HG02885 (cell line): ENCODE measurements around the gene SRSF5.

ENCODE experiments used
- ATAC-seq: cut with Tn5 transposase; IDR thresholded peaks from one replicate; pipeline ENCODE4 v1.9.1; 2021; ENCODE audit warnings: mild to moderate bottlenecking; ENCODE audit not compliant: unreplicated experiment, poor library complexity

The SRSF5 gene

DNA sequence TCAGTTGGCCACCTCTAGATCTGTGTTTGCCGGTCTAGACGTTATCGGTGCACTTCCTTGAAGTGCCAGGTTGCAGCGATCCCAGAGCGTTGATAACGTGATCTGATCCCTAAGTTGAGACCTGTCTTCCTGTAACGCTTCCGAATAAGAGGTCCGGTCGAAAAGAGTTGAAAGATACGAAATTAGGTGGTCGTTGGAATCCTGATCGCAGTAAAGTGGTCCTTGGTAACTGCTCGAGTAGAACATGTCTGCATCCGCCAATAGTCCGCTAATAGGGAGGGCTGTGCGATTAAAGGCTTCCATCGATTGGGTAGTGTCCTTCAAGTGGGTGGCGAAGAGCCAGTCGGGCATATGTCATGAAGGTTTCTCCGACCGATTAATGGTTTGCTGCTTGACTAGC, 2.7 kb downstream of the SRSF5 start:
- ATAC-seq = no peak

DNA sequence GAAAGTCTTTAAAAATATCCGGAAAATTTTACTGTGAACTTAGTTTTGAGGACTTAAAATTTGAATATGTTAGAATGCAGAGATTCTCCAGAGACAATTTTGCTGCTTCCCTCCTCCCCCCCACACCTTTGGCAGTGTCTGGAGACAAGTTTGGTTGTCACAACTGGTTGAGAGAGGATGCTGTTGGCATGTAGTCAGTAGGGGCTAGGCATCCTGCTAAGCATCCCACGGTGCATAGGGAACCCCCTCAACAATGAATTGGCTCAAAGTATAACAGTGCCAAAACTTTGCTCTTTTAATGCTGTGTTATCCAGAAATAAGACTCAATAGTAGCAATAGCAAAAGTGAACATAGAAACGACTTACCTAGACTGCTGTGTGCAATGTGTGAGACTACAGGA, 3.6 kb downstream of the SRSF5 start:
- no peak for ATAC-seq

DNA sequence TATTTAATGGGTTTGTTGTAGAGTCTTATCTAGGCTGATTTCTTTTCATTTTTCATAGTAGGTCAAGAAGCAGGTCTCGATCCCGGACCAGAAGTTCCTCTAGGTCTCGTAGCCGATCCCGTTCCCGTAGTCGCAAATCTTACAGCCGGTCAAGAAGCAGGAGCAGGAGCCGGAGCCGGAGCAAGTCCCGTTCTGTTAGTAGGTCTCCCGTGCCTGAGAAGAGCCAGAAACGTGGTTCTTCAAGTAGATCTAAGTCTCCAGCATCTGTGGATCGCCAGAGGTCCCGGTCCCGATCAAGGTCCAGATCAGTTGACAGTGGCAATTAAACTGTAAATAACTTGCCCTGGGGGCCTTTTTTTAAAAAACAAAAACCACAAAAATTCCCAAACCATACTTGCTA, 4.2 kb downstream of the SRSF5 start:
- no peak for ATAC-seq

DNA sequence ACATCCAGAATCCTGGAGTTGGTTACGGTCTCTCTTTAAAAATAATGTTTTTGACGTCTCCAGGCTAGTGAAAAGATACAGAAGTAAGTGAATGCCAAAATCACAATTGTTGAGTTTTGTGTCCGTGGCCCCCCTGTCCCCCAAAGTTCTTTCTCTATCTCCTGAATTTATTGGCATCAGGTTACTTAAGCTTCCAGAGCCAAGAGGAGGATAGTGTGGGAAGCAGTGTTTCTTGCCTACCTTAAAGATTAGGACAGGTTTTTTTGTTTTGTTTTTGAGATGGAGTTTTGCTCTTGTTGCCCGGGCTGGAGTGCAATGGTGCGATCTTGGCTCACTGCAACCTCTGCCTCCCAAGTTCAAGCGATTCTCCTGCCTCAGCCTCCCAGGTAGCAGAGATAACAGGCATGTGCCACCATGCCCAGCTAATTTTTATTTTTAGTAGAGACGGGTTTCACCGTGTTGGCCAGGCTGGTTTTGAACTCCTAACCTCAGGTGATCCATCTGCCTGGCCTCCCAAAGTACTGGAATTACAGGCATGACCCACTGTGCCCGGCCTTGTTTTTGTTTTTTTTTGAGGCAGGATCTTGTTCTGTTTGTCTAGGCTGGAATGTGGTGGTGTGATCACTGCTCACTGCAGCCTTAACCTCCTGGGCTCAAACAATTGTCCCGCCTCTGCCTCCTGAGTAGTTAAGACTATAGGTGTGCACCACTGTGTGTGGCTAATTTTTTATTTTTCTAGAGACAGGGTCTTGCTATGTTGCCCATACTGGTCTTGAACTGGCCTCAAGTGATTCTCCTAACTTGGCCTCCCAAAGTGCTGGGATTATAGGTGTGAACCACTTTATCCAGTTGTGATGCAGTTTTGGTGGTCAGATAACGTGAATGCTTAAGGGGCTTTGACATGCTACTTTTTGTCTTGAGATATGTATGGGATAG, 5.4 kb downstream of the SRSF5 start:
- ATAC-seq = no peak

DNA sequence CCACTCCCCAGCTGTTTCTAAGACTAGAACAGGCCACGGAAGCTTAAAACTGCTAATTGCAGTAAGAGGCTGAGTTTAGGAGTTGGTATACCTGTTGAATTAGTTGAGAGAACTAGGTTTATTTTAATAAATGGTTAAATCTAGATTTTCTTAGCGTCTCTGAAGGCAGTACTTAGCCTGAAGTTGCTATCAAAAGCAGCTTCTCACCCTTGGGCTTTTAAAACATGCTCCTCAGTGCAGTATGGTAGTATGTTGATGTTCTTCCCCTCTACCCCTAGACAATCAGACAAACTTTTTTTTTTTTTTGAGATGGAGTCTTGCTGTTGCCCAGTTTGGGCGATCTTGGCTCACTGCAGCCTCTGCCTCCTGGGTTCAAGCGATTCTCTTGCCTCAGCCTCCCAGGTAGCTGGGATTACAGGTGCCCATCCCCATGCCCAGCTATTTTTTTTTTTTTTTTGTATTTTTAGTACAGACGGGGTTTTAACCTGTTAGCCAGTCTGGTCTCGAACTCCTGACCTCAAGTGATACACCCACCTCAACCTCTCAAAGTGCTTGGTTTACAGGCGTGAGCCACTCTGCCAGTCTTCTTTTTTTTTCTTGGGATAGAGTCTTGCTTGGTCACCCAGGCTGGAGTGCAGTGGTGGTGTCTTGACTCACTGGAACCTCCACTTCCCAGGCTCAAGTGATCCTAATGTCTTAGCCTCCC, 6.8 kb downstream of the SRSF5 start:
- ATAC-seq = no peak

DNA sequence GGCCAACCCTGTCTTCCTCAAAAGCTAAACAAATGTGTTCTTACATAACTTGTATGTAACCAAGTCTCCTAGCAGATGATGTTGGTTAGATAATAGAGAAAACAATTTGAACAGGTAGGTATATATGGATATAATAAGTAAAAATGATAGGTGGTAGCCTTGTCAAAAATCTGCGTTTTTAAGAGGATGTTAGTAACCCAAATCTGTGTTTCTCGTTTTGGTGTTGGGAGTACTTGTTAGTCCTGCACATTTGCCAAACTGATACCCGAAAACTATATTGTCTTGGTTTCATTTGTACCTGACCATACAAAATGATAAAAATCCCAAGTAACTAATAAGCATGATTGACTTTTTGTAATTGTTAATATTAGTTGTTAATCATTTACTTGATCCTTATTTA, 8.1 kb downstream of the SRSF5 start:
- ATAC-seq = no peak

DNA sequence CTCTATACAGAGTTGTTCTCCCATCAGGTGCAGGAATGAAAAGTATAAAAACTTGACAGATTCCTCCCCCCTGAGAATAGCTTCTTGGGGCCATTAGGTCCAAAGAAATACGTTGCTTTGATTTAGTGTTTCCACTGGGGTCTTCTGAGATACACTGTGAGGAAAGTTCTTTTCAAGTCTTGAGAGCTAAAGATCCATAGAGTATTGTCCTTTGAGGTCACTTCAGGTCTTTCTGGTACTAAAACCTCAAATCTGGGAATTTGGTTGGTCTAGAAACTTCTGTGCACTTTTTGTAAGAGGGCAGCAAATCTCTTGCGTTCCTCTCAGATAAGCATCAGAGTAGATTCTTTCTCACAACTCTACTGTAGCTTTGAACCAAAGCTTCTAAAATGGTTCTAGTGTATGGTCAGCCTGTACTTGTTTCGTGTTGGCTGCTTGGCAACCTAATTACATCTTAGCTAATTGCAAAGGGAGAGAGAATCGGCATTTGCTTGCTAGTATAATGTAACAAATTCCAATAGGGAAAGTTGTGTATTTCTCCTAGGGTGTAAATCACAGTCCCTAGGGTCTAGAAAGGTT, 10.0 kb downstream of the SRSF5 start:
- no peak for ATAC-seq

DNA sequence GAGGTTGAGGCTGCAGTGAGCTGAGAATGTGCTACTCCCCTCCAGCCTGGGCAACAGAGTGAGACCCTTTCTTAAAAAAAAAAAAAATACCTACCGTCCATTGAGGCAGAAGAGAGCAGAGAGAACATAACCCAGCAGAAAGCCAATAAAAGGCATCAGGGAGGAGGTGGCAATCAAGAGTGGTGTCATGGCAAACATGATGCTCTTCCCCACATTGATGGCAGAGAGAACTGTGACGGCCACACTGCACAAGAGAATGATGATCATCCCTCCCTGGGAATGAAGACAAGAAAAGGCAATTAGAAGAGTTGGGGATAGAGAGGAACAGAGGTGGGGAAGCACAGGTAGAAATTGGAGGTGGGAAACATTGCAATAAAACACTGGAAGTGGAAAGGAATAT, 12.1 kb downstream of the SRSF5 start:
- no peak for ATAC-seq

DNA sequence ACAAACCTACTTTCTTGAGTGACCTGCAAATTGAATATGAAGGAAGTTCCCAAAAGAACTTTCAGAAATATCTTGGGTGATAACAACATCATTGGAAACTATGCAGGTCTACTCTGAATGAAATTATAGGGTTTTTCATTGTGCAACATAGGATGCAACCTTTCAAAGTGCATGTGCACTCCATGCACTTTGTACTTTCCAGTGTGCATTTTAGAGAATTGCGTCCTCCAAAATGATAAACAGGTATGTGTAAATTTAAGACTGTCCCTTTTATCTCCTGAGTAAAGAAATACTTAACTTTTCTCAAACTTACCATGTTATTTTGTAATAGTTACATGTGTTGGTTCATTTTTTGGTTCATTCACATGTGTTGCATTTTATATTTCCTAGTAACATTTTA, 13.2 kb downstream of the SRSF5 start:
- no peak for ATAC-seq

DNA sequence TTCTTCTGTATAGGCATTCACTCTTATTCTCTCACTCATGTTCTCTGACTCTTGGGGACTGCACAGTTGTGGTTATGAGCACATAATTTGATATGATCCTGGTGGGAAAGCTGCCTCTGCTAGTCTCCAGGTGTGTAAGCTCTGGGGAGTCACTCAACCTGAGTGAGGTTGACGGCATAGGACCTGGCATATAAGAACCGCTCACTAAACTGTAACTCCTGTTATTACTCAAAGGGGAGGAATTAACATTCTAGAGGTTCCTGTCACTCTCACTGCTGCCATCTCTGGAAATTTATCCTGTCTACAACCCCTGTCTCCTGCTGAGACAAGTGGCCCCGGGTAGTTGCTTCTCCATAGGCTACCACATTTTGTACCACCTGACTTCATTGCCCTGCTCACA, 14.0 kb downstream of the SRSF5 start:
- ATAC-seq = no peak

DNA sequence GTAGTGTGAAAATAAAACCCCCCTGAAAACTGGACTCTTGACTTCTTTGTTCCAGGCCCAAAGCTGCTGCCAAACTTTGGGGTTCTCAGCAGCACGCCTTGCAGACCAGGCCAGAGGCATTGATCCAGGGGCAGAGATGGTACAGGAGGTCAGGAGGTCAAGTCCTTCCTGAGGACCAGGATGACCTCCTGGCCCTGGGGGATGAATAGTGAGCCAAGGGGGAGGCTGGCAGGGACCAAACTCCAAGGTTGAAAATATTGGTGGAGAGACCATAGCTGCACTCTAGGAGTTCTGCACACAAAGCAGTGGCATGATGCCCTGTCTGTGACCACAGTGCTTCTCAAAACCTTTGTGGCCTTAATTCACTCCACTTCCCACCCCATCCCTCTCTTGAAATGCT, 18.0 kb downstream of the SRSF5 start:
- ATAC-seq = no peak

DNA sequence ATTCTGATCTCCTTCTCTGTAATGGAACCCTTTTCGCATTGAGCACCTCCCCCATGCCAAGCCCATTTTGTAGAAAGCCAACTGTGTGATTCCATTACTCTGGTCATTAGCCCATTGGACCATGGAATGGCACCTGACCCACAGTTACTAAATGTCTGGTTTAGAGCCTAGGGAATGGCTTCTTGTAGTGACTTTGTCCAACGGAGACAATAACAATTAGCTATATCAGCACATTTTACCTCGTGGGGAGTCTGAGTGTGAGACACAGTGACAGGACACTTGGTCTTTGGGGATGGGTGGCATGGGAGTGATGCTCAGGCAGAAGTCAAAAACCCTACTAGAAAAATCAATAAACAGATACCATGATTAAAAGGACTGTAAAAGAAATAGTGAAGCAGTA, 19.7 kb downstream of the SRSF5 start:
- no peak for ATAC-seq

DNA sequence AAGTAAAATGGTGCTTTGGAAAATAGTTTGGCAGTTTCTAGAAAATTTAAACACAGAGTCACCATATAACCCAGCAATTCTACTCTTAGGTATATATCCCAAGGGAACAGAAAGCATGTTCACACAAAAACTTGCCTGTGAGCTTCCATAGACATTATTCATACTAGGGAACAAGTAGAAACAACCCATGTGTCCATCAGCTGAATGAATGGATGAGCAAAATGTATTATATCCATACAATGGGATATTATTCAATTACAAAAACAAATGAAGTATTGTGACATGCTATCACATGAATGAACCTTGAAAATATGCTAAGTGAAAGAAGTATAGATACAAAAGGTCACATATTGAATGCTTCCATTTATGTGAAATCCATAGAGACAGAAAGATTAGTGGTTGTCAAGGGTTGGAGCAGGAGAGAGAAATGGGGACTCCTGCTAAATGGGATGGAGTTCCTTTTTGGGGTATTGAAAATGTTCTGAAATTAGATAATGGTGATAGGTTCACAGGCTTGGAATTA, 22.2 kb downstream of the SRSF5 start:
- no peak for ATAC-seq

DNA sequence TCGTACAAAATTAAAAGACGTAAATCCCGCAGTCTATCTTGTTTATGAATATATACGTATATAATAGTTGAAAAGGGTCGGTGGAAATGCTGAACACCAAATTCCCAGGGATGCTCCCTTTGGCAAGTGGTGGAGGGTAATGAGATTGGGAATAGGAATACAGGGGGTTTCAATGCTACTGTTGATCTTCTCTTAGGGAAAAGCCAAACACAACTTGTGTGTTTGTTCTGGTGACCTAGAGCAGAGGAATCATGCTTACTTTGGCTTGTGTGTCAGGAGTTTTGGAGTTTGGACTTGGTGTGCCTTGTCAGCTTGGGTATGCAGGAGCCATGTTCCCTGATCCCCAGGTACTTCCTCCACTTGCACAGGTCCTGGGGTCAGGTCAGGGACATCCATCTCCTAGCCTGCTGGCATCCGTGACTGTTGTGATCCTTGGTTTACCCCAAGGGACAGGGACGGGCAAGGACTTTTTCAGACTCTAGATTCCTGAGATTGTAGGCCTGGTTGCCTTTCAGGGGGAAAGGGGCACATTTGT, 26.0 kb downstream of the SRSF5 start:
- ATAC-seq = no peak

DNA sequence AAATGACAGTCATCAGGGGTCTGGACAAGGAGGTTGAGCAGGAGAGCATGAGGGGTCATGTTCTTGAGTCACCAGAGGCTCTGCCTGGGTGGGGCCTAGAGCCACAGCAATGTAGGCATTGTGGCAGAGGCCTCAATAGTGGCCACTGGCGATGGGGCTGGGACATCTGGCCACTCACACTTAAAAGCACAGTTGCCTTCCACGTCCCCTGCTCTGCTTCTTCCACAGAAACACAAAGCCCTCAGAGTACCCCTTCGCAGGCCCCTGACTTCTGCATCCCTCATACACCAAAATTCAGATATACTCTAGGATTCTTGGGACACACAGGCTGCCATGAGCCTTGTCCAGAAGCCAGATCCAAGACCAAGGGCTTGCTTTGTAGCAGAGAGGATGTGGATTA, 27.8 kb downstream of the SRSF5 start:
- no peak for ATAC-seq

DNA sequence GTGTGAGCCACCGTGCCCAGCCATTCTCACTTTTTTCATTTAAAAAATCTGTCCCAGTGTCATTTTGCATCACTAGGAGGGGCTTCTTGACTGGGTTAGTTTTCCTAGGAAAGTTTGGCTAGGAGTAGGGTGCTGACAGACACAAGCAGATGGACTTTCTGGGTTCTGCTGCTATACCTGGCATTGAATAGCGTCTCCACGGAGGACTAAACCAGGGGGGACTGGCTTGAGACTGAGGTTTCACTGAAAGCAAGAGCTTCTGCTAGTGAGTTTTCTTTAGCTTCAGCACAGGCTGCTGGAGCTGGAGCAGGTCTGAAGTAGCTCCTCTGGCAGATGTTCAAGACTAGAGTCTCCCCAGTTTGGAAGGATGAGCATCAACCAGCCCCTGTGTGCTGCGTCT, 28.7 kb downstream of the SRSF5 start:
- ATAC-seq = no peak

DNA sequence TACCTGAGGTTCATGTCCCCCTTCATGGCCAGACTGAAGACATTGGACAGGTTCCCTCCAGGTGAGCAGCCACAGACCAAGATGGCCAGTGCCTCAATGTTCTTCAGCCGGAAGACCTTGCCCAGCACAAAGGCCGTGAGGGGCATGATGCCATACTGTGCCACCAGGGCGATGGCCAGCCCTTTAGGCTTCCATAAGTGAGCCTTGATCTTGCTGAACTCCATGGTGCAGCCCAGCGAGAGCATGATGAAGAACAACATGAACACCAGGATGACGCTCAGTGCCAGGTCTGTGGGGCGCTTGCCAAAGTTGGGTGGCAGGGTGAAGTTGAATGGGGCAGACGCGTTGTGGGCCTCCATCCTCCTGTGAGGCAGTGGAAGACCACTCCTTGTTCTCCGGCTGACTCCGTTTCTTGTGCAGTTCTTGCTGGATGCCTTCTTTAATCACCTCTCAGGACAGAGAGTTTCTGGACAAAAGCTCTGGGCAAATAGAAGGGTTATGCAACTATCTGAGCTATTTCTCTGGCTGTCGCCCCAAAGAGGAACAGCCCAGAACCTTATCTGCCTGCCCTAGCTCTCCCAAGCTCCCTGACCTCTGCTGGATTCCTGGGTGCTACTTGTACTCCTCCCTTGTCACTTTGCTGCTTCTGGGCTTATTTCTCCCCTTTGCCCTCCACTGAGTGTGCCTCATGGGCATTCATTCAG, 30.0 kb downstream of the SRSF5 start, which contains the start of gene SLC10A1:
Gene SLC10A1, minus strand, starts transcription at position 445 of the 704 bp plus-strand sequence. Its CDS starts 86 bp downstream, at position 359.
- no peak for ATAC-seq

DNA sequence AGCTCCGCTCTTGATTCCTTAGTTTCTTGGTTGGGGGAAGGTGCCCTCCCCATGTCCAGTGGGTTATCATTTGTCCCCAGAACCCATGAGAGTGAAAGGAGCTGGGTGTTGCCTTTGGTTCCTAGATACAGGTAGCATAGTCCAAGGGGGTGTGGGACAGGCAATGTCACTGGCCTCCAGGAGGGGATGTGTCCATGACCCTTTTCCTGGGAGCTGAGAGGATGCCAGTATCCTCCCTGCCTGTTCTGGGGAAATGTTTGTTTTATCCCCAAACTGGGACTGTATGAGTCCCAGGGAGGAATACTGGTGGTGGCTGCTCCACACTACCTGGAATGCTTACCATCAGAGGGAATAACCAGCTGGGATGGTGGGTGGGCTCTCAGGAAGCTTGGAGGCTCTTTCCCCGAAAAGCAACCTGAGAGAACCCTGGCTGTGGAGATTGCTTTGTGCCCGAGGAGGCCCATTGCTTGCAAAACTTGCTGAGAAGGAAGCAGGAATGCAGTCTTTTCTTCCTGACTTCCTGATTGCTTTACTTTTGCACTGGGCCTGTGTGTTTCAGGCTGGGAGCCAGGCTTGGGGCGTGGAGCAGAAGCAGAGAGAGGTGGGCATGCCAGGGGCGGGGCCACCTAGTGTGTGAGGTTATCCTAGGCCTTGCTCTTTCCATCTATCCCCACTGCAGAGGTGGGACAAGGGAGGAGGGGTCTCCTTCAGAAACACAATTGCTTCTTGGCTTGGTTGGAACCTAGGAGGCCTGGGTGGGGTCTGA, 30.8 kb downstream of the SRSF5 start:
- ATAC-seq = no peak

DNA sequence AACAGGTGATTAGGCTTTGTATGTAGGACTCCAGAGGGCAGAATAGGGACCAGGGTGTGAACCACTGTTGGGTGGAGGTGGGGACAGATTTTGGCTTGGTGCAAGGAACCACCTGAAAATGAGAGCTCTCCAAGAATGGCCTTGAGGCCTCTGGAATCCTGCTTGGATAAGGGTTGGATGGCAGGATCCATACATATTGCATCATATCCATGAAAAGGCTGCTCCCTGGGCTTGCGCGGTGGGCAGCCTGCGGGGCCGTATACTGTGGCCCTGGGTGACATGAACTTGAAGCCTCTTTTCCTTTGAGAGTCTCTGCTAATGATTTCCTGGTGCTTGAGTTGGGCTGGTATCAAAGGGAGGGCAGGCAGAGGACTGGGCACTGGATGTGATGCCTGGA, 31.4 kb downstream of the SRSF5 start:
- ATAC-seq = no peak
